SK-N-DZ (cell line): ENCODE data around the gene OR9Q2. TPM values are rescaled to one million over a fixed set of nuclear protein-coding genes. Genes with fewer than 3 reads are reported as not detected.
A peak's percentile ranks its signal among the peaks of the same experiment; 100 is the strongest.
"Not testable (repeated sequence)": the region's sequence is repeated elsewhere in the genome, so short reads cannot be mapped to it uniquely, and the experiment has no call there.

Experiments
- DNase-seq: peaks from one replicate; pipeline ENCODE4 v3.0.0-alpha.2; 2015; ENCODE audit warnings: low spot score
- polyA plus RNA-seq, 2 experiments: library from polyadenylated mRNA; depleted of rRNA; stranded (reverse); fragments of >200 nt; gene quantifications; 2 replicates each; pipeline ENCODE4 v1.2.3, GENCODE V29; 2014

The OR9Q2 gene, protein sequence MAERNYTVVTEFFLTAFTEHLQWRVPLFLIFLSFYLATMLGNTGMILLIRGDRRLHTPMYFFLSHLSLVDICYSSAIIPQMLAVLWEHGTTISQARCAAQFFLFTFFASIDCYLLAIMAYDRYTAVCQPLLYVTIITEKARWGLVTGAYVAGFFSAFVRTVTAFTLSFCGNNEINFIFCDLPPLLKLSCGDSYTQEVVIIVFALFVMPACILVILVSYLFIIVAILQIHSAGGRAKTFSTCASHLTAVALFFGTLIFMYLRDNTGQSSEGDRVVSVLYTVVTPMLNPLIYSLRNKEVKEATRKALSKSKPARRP
- polyA plus RNA-seq (2014; cell fraction: cytosol; rRNA removed): not detected in 2 replicates
- not detected in 2 replicates for polyA plus RNA-seq (2014; cell fraction: nucleus; rRNA removed)

DNA sequence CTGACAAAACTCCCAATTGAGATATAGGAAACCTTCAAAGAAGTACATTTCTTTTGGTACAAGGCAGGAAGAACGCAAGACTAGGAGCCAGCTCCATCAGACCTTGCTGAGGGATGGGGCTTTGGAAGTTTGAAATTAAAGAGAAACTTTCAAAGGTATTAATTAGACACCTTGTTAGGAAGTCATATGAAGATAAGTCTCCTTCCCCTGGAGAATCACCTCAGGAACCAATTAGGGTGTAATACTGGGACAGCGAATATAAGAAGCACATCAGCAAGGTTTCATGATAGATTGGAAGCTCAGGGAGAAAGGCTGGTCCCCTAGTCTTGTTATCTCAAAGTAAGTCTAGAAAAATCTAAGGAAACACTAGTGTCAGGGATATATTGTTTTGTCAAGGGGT, at the start of gene OR9Q2:
TSS of gene OR9Q2 (plus strand) at position 301 of the 400 bp plus-strand sequence. CDS start 1,421 bp downstream, outside the sequence.
- DNase-seq: no peak

DNA sequence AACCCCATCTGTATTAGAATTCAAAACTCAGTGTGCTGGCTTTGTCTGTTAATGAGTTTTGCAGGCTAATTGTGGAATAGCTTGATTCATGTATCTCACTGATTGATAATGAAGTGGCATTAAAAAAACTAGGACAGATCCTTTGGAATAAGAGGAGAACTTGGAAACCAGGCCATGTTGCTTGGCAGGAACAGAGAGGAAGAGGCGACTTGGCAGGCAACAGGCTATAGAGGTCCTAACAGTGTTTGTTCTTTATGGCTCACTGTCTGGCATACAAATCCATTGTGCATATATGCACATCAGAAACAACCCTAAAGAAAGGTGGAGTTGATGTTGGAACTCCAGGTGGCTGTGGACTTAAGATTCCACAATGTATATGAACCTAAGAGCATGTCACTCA, 46.1 kb upstream of the OR9Q2 start:
- DNase-seq: no peak

DNA sequence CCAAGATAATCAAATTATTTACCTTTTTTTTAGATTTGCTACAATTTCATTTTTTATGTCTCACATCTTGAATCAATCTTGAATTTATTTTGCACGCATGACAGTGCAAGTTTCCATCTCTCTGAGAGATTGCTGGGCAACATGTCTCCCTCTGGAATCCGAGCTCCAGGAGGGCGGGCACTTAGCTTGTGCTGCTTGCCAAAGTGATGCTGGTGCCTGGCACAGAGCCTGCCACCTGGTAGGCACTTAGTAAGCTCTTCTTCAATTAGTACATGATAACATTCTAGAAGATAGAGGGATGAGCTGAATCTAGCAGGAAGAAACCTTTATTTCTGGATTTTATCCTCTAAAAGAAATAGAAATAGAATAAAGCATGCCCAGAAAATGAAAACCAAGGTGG, 36.1 kb upstream of the OR9Q2 start:
- no peak for DNase-seq

DNA sequence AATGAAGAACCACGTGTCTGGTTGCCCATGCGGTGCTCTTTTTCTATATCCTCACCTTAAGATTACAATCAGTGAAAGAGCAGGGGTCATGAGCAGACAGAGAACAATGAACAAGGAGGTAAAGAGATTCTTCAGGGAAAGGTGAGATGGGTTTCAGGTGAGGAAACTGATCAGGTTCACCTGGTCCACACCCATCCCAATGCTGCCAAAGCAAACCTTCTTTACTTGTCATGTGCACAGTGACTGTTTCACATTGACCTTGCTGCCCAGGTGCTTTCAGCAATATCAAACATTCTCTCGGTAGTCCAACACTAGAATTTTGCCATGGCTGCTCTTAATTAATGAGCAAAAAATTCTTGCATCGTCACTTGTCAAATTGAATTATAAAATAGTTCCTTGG, 24.5 kb upstream of the OR9Q2 start:
- no peak for DNase-seq

DNA sequence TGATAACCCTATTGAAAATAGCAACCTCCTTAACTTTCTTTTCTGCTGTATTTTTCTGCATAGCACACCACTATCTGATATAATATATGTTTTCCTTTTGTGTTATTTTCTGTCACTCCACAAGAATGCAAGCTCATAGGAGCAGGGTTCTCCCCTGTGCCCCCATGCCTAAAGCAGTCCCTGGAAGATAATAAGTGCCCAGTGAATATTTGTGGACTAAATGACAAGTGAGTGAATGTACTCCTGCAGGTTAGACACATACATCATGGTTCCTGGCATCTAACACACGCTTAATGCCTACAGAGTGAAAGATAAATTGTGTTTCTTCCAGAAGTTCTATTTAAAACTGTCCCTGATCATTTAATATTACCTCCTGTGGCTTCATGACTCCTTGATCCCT, 23.9 kb upstream of the OR9Q2 start:
- no peak for DNase-seq

DNA sequence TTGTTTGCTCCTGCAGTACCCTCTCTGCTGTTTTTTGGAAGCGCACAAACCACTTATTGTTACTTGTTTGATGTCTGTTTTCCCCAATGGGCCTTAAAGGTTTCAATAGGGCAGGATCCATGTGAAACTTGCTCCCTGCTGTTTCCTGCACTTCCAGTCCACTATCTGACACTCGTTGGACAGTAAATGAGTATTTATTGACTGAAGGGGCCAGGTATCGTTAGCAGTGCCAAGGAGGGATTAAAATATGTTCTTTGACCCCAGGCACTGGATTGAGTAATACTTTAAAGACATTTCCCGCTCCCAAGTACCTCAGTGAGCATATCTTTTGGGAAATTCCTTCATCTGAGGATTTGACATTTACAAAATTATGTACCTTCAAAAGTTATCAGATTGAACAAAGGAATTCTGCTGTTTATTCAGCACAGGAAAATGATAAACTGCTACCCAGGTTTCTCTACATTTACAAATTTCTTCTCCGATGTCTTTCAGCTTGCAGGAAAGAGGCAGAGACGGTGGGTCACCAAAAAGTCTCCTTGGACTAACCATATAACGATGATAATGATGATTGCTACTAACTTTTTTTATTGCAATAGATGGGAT, 23.3 kb upstream of the OR9Q2 start:
- no peak for DNase-seq

DNA sequence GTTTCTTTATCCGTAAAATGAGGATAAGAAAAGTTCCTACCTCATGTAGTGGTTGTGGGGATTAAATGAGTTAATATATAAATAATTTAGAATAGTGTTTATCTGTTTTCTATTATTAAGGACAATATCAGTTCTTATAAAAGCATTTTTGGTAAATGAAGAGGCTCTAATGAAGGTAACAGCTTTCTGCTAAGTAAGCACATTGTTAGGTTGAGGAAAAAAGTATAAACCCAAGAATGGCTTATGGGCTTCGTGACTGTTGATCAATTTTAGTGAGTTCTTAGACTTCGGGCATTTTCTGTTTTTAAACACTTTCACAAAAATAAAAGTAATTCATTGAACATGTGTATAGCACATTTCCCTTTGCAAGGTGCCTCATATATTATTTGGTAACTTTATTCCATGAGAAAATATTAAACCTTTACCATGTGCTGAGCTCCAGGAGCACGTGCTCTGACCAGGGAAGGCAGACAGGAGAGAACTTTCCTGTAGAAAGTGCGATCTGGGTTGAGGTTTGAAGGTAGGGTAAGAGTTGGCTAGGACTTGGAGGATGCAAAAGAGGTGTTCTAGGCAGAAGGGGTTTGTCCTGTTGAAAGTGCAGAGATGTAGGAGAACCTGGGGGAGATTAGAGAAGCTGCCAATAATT, 11.3 kb upstream of the OR9Q2 start:
- DNase-seq: no peak

DNA sequence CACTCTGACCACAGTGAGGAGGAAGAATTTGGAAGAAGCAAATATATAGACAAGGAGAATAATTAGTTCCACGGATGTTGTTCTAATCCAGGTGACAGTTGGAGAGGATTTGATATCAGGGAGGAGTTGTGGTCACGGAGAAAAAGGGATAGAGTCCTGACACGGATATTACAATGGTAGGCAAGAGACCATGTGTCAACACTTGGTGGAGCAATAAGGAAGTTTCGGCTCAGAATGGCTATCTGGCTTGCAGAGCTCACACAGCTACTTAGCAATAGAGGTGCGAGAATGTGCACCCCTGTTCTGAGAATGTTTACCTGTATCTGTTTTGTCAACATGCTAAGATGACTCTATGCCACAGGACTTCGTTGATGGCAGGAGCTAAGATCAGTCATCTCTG, 10.4 kb upstream of the OR9Q2 start:
- DNase-seq: no peak

DNA sequence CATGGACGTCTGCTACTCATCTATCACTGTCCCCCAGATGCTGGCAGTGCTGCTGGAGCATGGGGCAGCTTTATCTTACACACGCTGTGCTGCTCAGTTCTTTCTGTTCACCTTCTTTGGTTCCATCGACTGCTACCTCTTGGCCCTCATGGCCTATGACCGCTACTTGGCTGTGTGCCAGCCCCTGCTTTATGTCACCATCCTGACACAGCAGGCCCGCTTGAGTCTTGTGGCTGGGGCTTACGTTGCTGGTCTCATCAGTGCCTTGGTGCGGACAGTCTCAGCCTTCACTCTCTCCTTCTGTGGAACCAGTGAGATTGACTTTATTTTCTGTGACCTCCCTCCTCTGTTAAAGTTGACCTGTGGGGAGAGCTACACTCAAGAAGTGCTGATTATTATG, 9.2 kb upstream of the OR9Q2 start:
- peak; percentile 25 for DNase-seq

DNA sequence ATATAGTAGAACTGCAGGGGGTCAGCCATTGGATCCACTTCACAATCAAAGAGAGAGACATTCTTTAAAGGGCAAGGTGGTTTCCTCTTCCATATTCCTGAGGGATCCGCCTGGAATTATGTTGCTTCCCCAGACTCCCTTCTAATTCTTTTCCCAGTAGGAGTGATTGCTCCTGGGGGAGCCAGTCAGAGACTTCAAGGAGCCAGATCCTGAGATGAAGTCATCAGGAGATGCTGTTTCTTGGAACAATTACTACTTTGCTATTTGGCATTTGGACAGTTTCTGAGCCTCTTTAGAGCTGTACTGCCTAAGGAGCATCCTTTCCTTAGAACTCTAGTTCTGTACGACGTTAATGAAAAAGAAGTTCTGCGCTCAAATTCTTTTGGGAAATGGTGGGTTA, 1.9 kb upstream of the OR9Q2 start:
- DNase-seq: no peak

DNA sequence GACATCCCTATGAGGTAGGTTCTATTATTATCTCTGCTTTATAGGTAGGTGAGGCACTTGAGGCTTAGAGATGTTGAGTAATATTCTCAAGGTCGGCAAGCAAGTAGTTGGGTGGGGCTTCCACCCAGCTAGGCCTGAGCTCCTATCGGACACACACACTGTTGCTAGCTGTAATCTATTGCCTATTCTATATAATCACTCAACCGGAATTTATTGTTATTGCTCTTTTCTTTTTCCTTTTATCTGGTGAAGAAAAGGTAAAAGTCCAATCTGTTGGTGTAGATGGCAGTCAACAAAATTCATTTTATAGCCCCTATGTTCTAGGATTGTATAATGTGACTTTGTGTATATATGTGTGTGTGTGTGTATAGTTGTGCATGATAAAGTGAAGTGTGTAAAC, 3.4 kb downstream of the OR9Q2 start:
- DNase-seq: no peak

DNA sequence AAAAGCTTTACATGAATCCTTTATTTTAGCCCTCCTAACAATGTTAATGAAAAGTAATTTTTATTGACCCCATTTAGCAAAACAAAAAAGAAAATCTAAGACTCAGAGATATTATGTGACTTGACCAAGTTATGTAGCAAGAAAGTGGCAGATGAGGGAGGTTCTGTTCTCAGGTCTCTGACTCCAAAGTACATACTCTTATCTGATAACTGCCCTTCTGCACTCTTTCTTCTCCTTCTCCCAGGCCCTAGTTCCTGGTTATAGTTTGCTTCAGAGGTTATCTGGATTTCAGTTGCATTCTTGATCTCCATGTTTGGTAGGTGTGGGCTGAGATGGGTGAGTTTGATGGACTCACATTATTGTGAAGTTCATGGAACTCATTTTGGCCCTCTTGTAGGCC, 4.5 kb downstream of the OR9Q2 start:
- no peak for DNase-seq

DNA sequence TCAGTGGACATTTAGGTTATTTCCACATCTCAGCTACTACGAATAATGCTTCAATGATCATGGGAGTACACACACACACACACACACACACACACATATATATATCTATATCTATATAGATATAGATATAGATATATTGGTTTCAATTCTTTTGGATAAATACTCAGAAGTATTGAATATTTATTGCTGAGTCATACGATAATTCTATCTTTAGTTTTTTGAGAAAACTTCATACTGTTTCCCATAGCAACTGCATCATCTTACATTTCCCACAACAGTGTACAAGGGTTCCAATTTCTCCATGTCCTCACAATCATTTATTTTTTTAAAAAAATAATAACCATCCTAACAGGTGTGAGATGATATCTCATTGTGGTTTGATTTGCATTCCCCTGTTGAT, 7.1 kb downstream of the OR9Q2 start:
- no peak for DNase-seq

DNA sequence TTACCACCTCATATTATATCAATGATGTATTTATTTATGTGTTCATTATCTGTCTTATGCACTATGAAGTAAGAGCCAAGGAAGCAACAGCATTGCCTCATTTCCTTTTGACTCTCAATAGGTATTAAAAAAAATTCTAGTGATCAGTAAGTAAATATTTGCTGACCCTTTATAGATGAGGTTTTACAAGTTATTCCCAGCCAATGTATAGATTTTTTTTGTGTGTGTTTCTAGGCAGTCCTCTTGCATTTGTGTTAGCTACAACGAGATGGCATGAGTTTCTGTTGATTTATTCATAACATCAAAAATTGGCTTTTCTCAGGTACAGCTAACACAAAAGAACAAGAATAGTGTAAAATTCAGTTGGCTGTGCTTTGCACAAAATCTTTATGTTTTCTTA, 10.4 kb downstream of the OR9Q2 start:
- no peak for DNase-seq

DNA sequence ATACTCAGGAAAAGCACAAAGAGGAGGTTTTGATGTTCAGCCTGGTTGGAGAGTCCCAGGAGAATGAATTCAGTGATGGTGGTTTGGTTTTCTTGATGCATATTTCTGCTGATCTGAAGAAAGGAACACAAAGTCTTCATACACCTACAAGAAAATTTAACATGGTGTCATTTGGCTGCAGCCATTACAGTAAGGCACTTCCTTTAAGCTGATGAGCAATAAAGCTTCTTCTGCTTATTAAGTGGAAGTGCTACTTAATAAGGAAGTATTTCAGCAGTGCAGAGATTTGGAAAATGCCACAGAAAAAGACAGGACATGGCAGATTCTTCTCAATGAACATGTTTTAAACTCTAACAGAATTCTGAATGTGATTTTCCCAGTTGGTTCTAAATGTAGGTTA, 15.2 kb downstream of the OR9Q2 start, which contains the start of gene OR1S2:
TSS of gene OR1S2 (minus strand) at position 101 of the 400 bp plus-strand sequence. CDS start at position 101, 0 bp downstream.
- no peak for DNase-seq

DNA sequence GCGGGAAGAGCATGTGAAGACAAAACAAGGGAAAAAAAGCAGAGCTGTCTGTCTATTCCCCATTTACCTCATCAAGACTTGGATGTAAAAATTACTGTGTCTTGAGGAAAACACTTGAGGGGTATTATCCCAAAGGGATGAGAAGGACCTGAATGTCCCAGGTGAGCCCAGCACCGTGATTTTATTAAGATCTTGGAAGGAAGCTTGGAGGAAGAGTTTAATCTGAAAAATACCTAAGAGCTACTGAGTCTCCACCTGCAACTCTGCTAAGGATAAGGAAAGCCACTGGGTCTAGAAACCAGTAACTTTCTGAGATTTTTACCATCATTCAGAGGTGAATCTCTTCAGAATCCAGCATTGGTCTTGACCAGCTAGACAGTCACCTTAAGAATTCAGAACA, 23.6 kb downstream of the OR9Q2 start, which contains the start of gene OR1S1:
TSS of gene OR1S1 (plus strand) at position 301 of the 400 bp plus-strand sequence.
- not testable (repeated sequence) for DNase-seq

DNA sequence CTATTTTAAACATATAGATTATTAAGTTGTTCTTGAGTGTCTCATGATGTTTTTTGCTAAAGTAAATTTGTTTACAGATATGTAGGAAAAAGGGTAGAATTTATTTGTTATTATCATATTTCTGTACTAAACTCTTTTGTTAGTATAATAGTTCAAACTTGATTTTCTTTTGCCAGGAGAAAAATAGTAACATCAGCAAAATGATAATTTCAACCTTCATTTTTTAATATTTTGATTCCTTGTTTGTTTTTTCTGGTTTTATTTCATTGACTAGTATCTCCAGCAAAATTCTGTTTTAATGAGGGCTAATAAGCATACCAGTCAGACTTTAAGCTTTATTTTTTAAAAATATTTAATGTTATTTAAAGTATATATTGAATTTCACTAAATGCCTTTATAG, 27.6 kb downstream of the OR9Q2 start:
- no peak for DNase-seq

DNA sequence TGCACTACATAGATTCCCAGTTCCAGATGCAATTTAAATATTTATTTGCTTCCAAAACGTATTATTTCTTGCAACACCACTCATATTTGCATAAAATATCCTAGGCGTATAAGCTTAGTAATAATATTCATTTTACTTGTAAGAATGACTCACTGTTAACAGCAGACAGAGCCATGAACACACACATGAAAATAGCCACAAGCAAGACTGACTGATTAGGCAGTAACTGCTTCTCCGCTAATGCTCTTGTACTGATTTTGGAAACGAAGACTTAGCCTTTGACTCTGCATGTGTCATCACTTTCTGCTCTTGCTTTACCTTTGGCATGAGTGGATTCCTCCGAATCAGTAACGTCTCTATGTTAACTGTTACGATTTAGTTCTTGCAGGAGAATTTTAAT, 33.9 kb downstream of the OR9Q2 start:
- DNase-seq: no peak

DNA sequence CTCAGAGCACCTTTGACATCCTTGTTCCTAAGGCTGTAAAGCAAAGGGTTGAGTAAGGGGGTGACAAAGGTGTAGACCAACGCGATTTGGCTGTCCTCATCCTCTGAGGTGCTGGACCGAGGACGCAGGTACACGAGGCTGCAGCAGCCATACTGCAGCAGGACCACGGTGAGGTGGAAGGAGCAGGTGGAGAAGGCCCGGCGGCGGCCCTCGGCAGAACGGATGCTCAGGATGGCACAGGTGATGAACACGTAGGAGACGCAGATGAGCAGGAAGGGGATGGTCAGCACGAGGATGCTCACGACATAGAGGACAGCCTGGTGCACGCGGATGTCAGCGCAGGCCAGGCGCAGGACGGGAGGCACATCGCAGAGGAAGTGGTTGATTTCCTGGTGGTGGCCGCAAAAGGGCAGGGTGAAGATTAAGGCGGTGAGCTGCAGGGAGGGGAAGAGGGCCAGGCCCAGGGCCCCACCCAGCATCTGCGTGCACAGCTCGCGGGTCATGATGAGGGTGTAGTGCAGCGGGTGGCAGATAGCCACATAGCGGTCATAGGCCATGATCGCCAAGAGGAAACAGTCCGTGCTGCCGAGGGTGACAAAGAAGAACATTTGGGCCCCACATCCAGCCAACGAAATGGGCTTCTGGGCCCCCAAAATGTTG, 39.2 kb downstream of the OR9Q2 start:
- no peak for DNase-seq
